Stomach (tissue), 4 donors: ENCODE data around the gene RBP7.

Experiments
- CTCF ChIP-seq, 7 experiments: fragments of 450-650 bp in 4 of 7; fragments of 200-600 bp in 3 of 7; sonication (generic) in 3 of 7; IDR thresholded peaks; one replicate each; pipeline ENCODE4 v1.5.1; 2016 to 2019; ENCODE audit warnings: antibody characterized with exemption in 7 of 7, control low read depth in 2 of 7, mild to moderate bottlenecking in 1 of 7
- EP300 ChIP-seq: sonication (generic); formaldehyde crosslinking; IDR thresholded peaks from one replicate; pipeline ENCODE4 v1.6.1; 2017; ENCODE audit warnings: antibody characterized with exemption
- POLR2A ChIP-seq, 4 donors: fragments of 450-650 bp; IDR thresholded peaks; one replicate each; pipeline ENCODE4 v1.6.1; 2016; ENCODE audit warnings: antibody characterized with exemption in 4 of 4, control low read depth in 2 of 4, mild to moderate bottlenecking in 1 of 4, moderate library complexity in 1 of 4
- POLR2AphosphoS5 ChIP-seq, 3 donors: sonication (generic); formaldehyde crosslinking; IDR thresholded peaks; one replicate each; pipeline ENCODE4 v1.6.1; 2016; ENCODE audit warnings: antibody characterized with exemption in 3 of 3

GRCh38 chr1:10022656-10023055, 25.6 kb downstream of the RBP7 start:
- TF ChIP-seq POLR2A (IDR thresholded peaks at IDR 0.05) = no peak
- no peak for TF ChIP-seq POLR2AphosphoS5 (IDR thresholded peaks at IDR 0.05)
- TF ChIP-seq CTCF (IDR thresholded peaks at IDR 0.05) = no peak
- TF ChIP-seq EP300 = no peak
